Peyer's patch (tissue), 4 donors: ENCODE measurements around the gene TBCD. TPM values are rescaled to one million over a fixed set of nuclear protein-coding genes. Genes with fewer than 3 reads are reported as not detected.
A peak's percentile ranks its signal among the peaks of the same experiment; 100 is the strongest.
"Not testable (repeated sequence)": the region's sequence is repeated elsewhere in the genome, so short reads cannot be mapped to it uniquely, and the experiment has no call there.

Experiments used
- DNase-seq, 3 donors: peaks; one replicate each; pipeline ENCODE4 v3.0.0-alpha.2; 2017 to 2019
- H3K27ac ChIP-seq, 4 donors: fragments of 200-600 bp; sonication (generic); one replicate each; pipeline ENCODE4 v1.5.1; 2016 to 2019
- H3K27me3 ChIP-seq, 2 donors: fragments of 200-600 bp; sonication (generic); one replicate each; pipeline ENCODE4 v1.5.1; 2019
- H3K36me3 ChIP-seq, 3 donors: fragments of 200-600 bp; sonication (generic); one replicate each; pipeline ENCODE4 v1.5.1; 2016 to 2019
- H3K4me1 ChIP-seq, 4 donors: fragments of 200-600 bp; sonication (generic); one replicate each; pipeline ENCODE4 v1.5.1; 2016 to 2019
- H3K4me3 ChIP-seq, 4 donors: fragments of 200-600 bp; sonication (generic); 1 replicate in 3 of 4; 2 replicates in 1 of 4; pipeline ENCODE4 v1.5.1; 2016 to 2019; ENCODE audit warnings: mild to moderate bottlenecking in 1 of 4
- H3K9me3 ChIP-seq, 4 donors: fragments of 200-600 bp; sonication (generic); one replicate each; pipeline ENCODE4 v1.5.1; 2016 to 2019; ENCODE audit warnings: mild to moderate bottlenecking in 1 of 4
- POLR2A ChIP-seq, 2 donors: fragments of 450-650 bp; IDR thresholded peaks; one replicate each; pipeline ENCODE4 v1.5.1; 2017; ENCODE audit warnings: antibody characterized with exemption in 2 of 2, mild to moderate bottlenecking in 2 of 2, moderate library complexity in 2 of 2
- total RNA-seq, 4 donors: library from RNA; depleted of rRNA; stranded (reverse); fragments of >200 nt; gene quantifications; one replicate each; pipeline ENCODE4 v1.1.0, GENCODE V29; 2016
- TF ChIP-seq, protein P1 (sequence below), 6 experiments: fragments of 450-650 bp in 4 of 6; fragments of 200-600 bp in 2 of 6; sonication (generic) in 1 of 6; IDR thresholded peaks; one replicate each; pipeline ENCODE4 v1.5.1; 2017 to 2019; ENCODE audit warnings: antibody characterized with exemption in 6 of 6, mild to moderate bottlenecking in 3 of 6, moderate library complexity in 1 of 6

Gene TBCD
- total RNA-seq, 4 donors from 2014 or later: 58.7 to 130 (median 74.8) TPM

DNA sequence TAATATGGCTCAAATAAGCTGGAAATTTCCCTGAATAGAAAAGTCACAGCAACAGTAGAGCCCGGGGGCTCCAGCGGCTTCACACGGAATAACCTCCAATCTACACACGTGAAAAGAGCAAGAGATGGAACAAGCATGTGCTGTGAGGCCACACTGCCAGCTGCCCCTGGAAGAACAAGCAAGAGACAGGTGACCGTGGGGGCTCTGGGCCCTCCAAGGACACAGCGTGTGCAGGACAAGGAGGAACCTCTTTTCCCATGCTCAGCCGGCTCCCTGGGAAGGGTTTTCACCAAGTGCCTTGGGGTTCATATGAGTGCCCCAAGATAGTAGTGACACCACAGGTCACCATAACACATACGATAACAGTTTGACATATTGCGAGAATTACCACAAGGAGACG is 198.1 kb downstream of the TBCD start:
- H3K4me3 ChIP-seq: no peak overlapping the region
- H3K4me1 ChIP-seq: no peaks in the 10 kb centered on the region
- peaks cover 0 to 8% (median 0%) of the 10 kb centered on the region in 4 donors for H3K9me3 ChIP-seq
- no peak for TF ChIP-seq POLR2A (IDR thresholded peaks at IDR 0.05)
- H3K27ac ChIP-seq: no peak overlapping the region
- H3K36me3 ChIP-seq: no peaks in the 10 kb centered on the region
- peak in 1 of 3 donors; percentile 16 for DNase-seq
- no peaks in the 10 kb centered on the region for H3K27me3 ChIP-seq

- peaks cover 0 to 1% (median 0%) of the 10 kb centered on the region in 4 donors for H3K9me3 ChIP-seq
- DNase-seq: peak in 2 of 3 donors; percentile 6 to 10
- no peak overlapping the region for H3K27ac ChIP-seq
- no peaks in the 10 kb centered on the region for H3K4me1 ChIP-seq
- H3K36me3 ChIP-seq: no peaks in the 10 kb centered on the region
- no peak overlapping the region for H3K4me3 ChIP-seq
- H3K27me3 ChIP-seq: no peaks in the 10 kb centered on the region
- no peak for TF ChIP-seq POLR2A (IDR thresholded peaks at IDR 0.05)
- TF ChIP-seq, protein P1, sequence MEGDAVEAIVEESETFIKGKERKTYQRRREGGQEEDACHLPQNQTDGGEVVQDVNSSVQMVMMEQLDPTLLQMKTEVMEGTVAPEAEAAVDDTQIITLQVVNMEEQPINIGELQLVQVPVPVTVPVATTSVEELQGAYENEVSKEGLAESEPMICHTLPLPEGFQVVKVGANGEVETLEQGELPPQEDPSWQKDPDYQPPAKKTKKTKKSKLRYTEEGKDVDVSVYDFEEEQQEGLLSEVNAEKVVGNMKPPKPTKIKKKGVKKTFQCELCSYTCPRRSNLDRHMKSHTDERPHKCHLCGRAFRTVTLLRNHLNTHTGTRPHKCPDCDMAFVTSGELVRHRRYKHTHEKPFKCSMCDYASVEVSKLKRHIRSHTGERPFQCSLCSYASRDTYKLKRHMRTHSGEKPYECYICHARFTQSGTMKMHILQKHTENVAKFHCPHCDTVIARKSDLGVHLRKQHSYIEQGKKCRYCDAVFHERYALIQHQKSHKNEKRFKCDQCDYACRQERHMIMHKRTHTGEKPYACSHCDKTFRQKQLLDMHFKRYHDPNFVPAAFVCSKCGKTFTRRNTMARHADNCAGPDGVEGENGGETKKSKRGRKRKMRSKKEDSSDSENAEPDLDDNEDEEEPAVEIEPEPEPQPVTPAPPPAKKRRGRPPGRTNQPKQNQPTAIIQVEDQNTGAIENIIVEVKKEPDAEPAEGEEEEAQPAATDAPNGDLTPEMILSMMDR (IDR thresholded peaks at IDR 0.05): no peak
Measured at GRCh38 chr17:82950525-82951102, 198.7 kb downstream of the TBCD start.

DNA sequence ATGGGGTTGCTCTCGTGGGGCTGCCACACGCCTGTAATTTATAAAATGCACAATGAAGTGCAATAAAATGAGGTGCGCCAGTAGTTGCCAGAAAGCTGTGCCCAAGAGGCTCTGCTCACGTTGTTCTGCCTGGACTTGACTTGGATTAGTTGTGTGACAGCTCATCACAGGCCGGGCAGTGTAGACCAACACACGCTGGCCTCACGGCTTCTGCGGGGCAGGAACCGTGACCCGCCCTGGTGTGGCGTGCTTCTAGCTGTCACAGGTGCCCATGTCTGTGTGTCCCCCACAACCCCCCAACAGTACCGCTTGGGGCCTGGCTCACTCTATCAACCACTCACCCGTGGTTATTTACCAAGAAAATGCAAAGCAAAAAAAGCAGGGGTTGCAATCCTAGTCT is 200.2 kb downstream of the TBCD start:
- no peak overlapping the region for H3K27ac ChIP-seq
- H3K36me3 ChIP-seq: no peaks in the 10 kb centered on the region
- H3K9me3 ChIP-seq: no peaks in the 10 kb centered on the region
- no peaks in the 10 kb centered on the region for H3K27me3 ChIP-seq
- H3K4me1 ChIP-seq: no peaks in the 10 kb centered on the region
- H3K4me3 ChIP-seq: no peak overlapping the region
- DNase-seq: peak in 2 of 3 donors; percentile 19 to 24
- no peak for TF ChIP-seq POLR2A (IDR thresholded peaks at IDR 0.05)
- TF ChIP-seq, protein P1 (IDR thresholded peaks at IDR 0.05): no peak

- H3K4me1 ChIP-seq: not testable (repeated sequence)
Measured at GRCh38 chr17:82955106-82955505, 203.2 kb downstream of the TBCD start.

GRCh38 chr17:82955627-82956026 is 203.8 kb downstream of the TBCD start:
- not testable (repeated sequence) for H3K27me3 ChIP-seq, H3K4me1 ChIP-seq, H3K27ac ChIP-seq, H3K36me3 ChIP-seq, H3K9me3 ChIP-seq, DNase-seq, H3K4me3 ChIP-seq

More at GRCh38 chr17:82955106-82955505, 203.2 kb downstream of the TBCD start:
- H3K27ac ChIP-seq, H3K36me3 ChIP-seq, DNase-seq, H3K27me3 ChIP-seq, H3K4me3 ChIP-seq, H3K9me3 ChIP-seq: not testable (repeated sequence)

DNA sequence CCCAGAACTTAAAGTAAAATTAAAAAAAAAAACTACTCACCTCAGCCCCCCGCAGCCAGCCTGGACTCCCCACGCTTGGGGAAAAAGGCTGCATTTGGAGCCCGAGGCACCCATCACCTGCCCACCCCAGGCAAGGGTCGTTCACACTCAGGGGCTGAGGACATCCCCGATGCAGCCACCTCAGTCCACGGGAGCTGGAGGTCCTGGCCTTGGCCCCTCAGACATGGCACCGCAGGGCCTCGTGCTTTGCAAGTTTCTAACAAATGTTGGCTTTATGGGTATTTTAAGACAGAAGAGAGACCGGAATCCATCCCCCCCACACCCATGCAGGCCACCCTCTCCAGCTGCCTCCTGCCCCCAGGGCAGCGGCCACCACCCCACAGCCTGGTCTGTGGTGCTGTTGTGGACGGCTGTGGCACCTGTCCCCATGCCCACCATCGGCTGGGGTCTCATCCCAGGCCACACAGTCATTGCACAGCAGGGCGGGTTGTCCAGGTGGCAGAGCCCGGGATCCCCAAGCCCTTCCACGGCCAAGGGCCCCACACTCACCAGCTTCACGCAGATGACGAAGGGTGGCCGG is 204.4 kb downstream of the TBCD start:
- Histone ChIP-seq H3K27ac (no peak overlapping the region), H3K27me3 (no peaks in the 10 kb centered on the region), H3K4me1 (no peaks in the 10 kb centered on the region), H3K9me3 (no peaks in the 10 kb centered on the region), H3K36me3 (no peaks in the 10 kb centered on the region), H3K4me3 (no peak overlapping the region)
- DNase-seq: peak in 2 of 3 donors; percentile 30 to 37
- TF ChIP-seq, protein P1 (IDR thresholded peaks at IDR 0.05): no peak
- no peak for TF ChIP-seq POLR2A (IDR thresholded peaks at IDR 0.05)

GRCh38 chr17:82956726-82957468 is 205.0 kb downstream of the TBCD start:
- Histone ChIP-seq H3K36me3 (no peaks in the 10 kb centered on the region), H3K27me3 (no peaks in the 10 kb centered on the region), H3K4me3 (no peak overlapping the region), H3K9me3 (no peaks in the 10 kb centered on the region), H3K4me1 (no peaks in the 10 kb centered on the region), H3K27ac (no peak overlapping the region)
- DNase-seq: peak in 2 of 3 donors; percentile 37 to 40
- TF ChIP-seq, protein P1 (IDR thresholded peaks at IDR 0.05): no peak
- TF ChIP-seq POLR2A (IDR thresholded peaks at IDR 0.05): no peak
